ENCODE results near the gene ETV1.

- TF ChIP-seq CTCF (IDR thresholded peaks at IDR 0.05; ENCODE audit: poor library complexity) (no peak), EZH2 (IDR thresholded peaks at IDR 0.05; ENCODE audit: borderline replicate concordance) (no peak)
These were observed 43.3 kb downstream of the ETV1 start for GRCh38 chr7:13946181-13946580.

All from hepatocyte (in vitro differentiated cells).